CD4-positive, alpha-beta memory T cell (primary cell): Measurements from ENCODE around the gene FAM111B. TPM values are rescaled to one million over a fixed set of nuclear protein-coding genes. Genes with fewer than 3 reads are reported as not detected.

ENCODE experiments used
- CTCF ChIA-PET: fragments of 350-600 bp; sonication (Branson Sonifier 250); formaldehyde crosslinking; loops from one replicate; lab custom pipeline; 2021; ENCODE audit warnings: inconsistent platforms; ENCODE audit not compliant: partially characterized antibody; lab: Charles Lee
- POLR2A ChIA-PET: fragments of 350-600 bp; sonication (Branson Sonifier 250); formaldehyde crosslinking; loops from one replicate; lab custom pipeline; 2021; ENCODE audit not compliant: partially characterized antibody; lab: Charles Lee
- DNase-seq, 5 donors: peaks; one replicate each; pipeline versions ENCODE4 v3.0.0 to v3.0.0-alpha.2; 2020 to 2022; ENCODE audit warnings: mixed read lengths in 1 of 5
- H3K27ac ChIP-seq: one replicate; pipeline ENCODE4 v1.7.0; 2013; ENCODE audit warnings: low read depth, low read length
- H3K27me3 ChIP-seq: 2 replicates; pipeline ENCODE4 v1.7.0; 2013; ENCODE audit warnings: mild to moderate bottlenecking, low read length, moderate library complexity; ENCODE audit not compliant: insufficient read depth
- H3K36me3 ChIP-seq: 2 replicates; pipeline ENCODE4 v1.7.0; 2013; ENCODE audit warnings: mild to moderate bottlenecking, low read length, moderate library complexity; ENCODE audit not compliant: insufficient read depth
- H3K4me1 ChIP-seq: 2 replicates; pipeline ENCODE4 v1.7.0; 2013; ENCODE audit warnings: mild to moderate bottlenecking, low read length, moderate library complexity; ENCODE audit not compliant: insufficient read depth
- H3K4me3 ChIP-seq, 2 donors: one replicate each; pipeline ENCODE4 v1.7.0; 2013; ENCODE audit warnings: low read length in 2 of 2, mild to moderate bottlenecking in 1 of 2
- H3K9me3 ChIP-seq, 2 donors: one replicate each; pipeline ENCODE4 v1.7.0; 2013; ENCODE audit warnings: low read length in 2 of 2, control low read depth in 1 of 2; ENCODE audit not compliant: control insufficient read depth in 1 of 2
- H3K27ac Mint-ChIP-seq, 7 donors: one replicate each; pipeline ENCODE4 v1.8.0; 2020 to 2021; ENCODE audit warnings: mixed read lengths in 7 of 7, mild to moderate bottlenecking in 6 of 7, inconsistent platforms in 3 of 7, moderate library complexity in 3 of 7
- H3K27me3 Mint-ChIP-seq, 2 donors: one replicate each; pipeline ENCODE4 v1.8.0; 2020 to 2021; ENCODE audit warnings: mixed read lengths in 2 of 2
- H3K36me3 Mint-ChIP-seq, 2 donors: one replicate each; pipeline ENCODE4 v1.8.0; 2020 to 2021; ENCODE audit warnings: mixed read lengths in 2 of 2, inconsistent platforms in 1 of 2, mild to moderate bottlenecking in 1 of 2
- H3K4me1 Mint-ChIP-seq, 4 donors: one replicate each; pipeline ENCODE4 v1.8.0; 2020 to 2021; ENCODE audit warnings: mixed read lengths in 4 of 4, mild to moderate bottlenecking in 1 of 4
- H3K4me3 Mint-ChIP-seq, 8 donors: one replicate each; pipeline ENCODE4 v1.8.0; 2020 to 2021; ENCODE audit warnings: mixed read lengths in 8 of 8, mild to moderate bottlenecking in 7 of 8, moderate library complexity in 6 of 8, inconsistent platforms in 3 of 8
- H3K9me3 Mint-ChIP-seq, 8 donors: one replicate each; pipeline ENCODE4 v1.8.0; 2020 to 2021; ENCODE audit warnings: mixed read lengths in 8 of 8, mild to moderate bottlenecking in 5 of 8, inconsistent platforms in 3 of 8, moderate library complexity in 1 of 8
- intact Hi-C: fragments of 100-400 bp; cut with micrococcal nuclease; formaldehyde crosslinking; loops from one replicate; pipeline ENCODE4 v1.15.1; 2023
- polyA plus RNA-seq, 2 donors: library from polyadenylated mRNA; unstranded; fragments of 300-500 nt; fragmentation: Illumina TruSeq; gene quantifications; one replicate each; pipeline ENCODE4 v1.2.3, GENCODE V29; 2021
- total RNA-seq, 2 experiments: library from RNA; stranded (reverse); gene quantifications; one replicate each; pipeline ENCODE4 v1.2.3, GENCODE V29; 2021

Gene FAM111B
- total and polyA plus RNA-seq, 4 experiments from 2014 or later: 0.23 to 0.53 (median 0.38) TPM

- Histone ChIP-seq H3K9me3 (no peaks in the 10 kb centered on the region), H3K4me1 (peaks cover 11% of the 10 kb centered on the region), H3K4me3 (peak overlapping the region; percentile 2 to 54), H3K36me3 (no peaks in the 10 kb centered on the region), H3K27ac (no peak overlapping the region), H3K27me3 (no peaks in the 10 kb centered on the region)
- Mint-ChIP-seq H3K27me3 (peaks cover 0 to 3% of the 10 kb centered on the region in 2 donors), H3K4me3 (peak overlapping the region; percentile 86 to 98 (median 90)), H3K27ac (peak overlapping the region; percentile 5 to 86 (median 71)), H3K9me3 (no peaks in the 10 kb centered on the region), H3K4me1 (peaks cover 7 to 28% (median 9%) of the 10 kb centered on the region in 4 donors), H3K36me3 (peaks cover 0 to 2% of the 10 kb centered on the region in 2 donors)
- ChIA-PET CTCF (interaction anchor here (1.2 to 8.3 kb wide), 7 partner anchors 11 to 257 kb away, joined by 3 to 205 read pairs (median 13); no protein-coding TSS in a partner anchor), POLR2A (interaction anchor here (0.9 to 2.1 kb wide), 2 partner anchors 9 to 13 kb away, joined by 4 to 11 read pairs; no protein-coding TSS in a partner anchor)
- intact Hi-C loops: loop anchor here (10.0 kb wide), 1 partner anchor 381 kb away; no protein-coding TSS in a partner anchor
- peak in 2 of 5 donors; percentile 13 to 20 for DNase-seq
Observed at GRCh38 chr11:59173080-59173963, 66.3 kb downstream of the FAM111B start.

GRCh38 chr11:59173964-59174663 is 67.1 kb downstream of the FAM111B start:
- H3K4me1 Mint-ChIP-seq: peaks cover 7 to 28% (median 9%) of the 10 kb centered on the region in 4 donors
- no peak overlapping the region for H3K27ac ChIP-seq

GRCh38 chr11:59174664-59175033 is 67.6 kb downstream of the FAM111B start:
- Histone ChIP-seq H3K27me3 (no peaks in the 10 kb centered on the region), H3K4me3 (no peak overlapping the region), H3K4me1 (peaks cover 11% of the 10 kb centered on the region), H3K9me3 (no peaks in the 10 kb centered on the region), H3K27ac (no peak overlapping the region), H3K36me3 (no peaks in the 10 kb centered on the region)
- Mint-ChIP-seq H3K36me3 (peaks cover 0 to 2% of the 10 kb centered on the region in 2 donors), H3K4me1 (peaks cover 7 to 28% (median 9%) of the 10 kb centered on the region in 4 donors), H3K4me3 (peak overlapping the region in 2 of 8 donors; percentile 1 to 39), H3K27ac (no peak overlapping the region), H3K9me3 (peaks cover 0 to 6% (median under 1%) of the 10 kb centered on the region in 8 donors), H3K27me3 (peaks cover 0 to 3% of the 10 kb centered on the region in 2 donors)
- CTCF ChIA-PET: interaction anchor here (0.8 to 8.3 kb wide), 9 partner anchors 10 to 256 kb away, joined by 3 to 205 read pairs (median 3); no protein-coding TSS in a partner anchor
- DNase-seq: no peak
- intact Hi-C loops: loop anchor here (10.0 kb wide), 1 partner anchor 380 kb away; no protein-coding TSS in a partner anchor
- POLR2A ChIA-PET: interaction anchor here (0.8 kb wide), 1 partner anchor 15 kb away, joined by 3 read pairs; no protein-coding TSS in a partner anchor

More at GRCh38 chr11:59173964-59174663, 67.1 kb downstream of the FAM111B start:
- no peaks in the 10 kb centered on the region for H3K9me3 ChIP-seq
- intact Hi-C loops: loop anchor here (10.0 kb wide), 1 partner anchor 381 kb away; no protein-coding TSS in a partner anchor
- H3K27me3 ChIP-seq: no peaks in the 10 kb centered on the region
- Mint-ChIP-seq H3K27me3 (peaks cover 0 to 3% of the 10 kb centered on the region in 2 donors), H3K27ac (peak overlapping the region in 3 of 7 donors; percentile 5 to 47 (median 7)), H3K36me3 (peaks cover 0 to 2% of the 10 kb centered on the region in 2 donors), H3K9me3 (peaks cover 0 to 2% (median 0%) of the 10 kb centered on the region in 8 donors), H3K4me3 (peak overlapping the region in 5 of 8 donors; percentile 9 to 61 (median 29))
- no peak overlapping the region for H3K4me3 ChIP-seq
- POLR2A ChIA-PET: interaction anchor here (0.8 kb wide), 1 partner anchor 16 kb away, joined by 3 read pairs; no protein-coding TSS in a partner anchor
- H3K36me3 ChIP-seq: no peaks in the 10 kb centered on the region
- DNase-seq: no peak
- H3K4me1 ChIP-seq: peaks cover 11% of the 10 kb centered on the region
- CTCF ChIA-PET: interaction anchor here (0.8 to 8.3 kb wide), 8 partner anchors 11 to 257 kb away, joined by 3 to 205 read pairs (median 4); no protein-coding TSS in a partner anchor

- H3K9me3 ChIP-seq: no peaks in the 10 kb centered on the region
- POLR2A ChIA-PET: interaction anchor here (0.8 kb wide), 1 partner anchor 15 kb away, joined by 3 read pairs; no protein-coding TSS in a partner anchor
- no peaks in the 10 kb centered on the region for H3K36me3 ChIP-seq
- DNase-seq: no peak
- Mint-ChIP-seq H3K9me3 (peaks cover 0 to 7% (median under 1%) of the 10 kb centered on the region in 8 donors), H3K4me1 (peaks cover 7 to 28% (median 9%) of the 10 kb centered on the region in 4 donors), H3K27ac (no peak overlapping the region), H3K36me3 (peaks cover 0 to 2% of the 10 kb centered on the region in 2 donors), H3K27me3 (peaks cover 0 to 3% of the 10 kb centered on the region in 2 donors), H3K4me3 (peak overlapping the region in 4 of 8 donors; percentile 1 to 39 (median 38))
- H3K27me3 ChIP-seq: no peaks in the 10 kb centered on the region
- peaks cover 11% of the 10 kb centered on the region for H3K4me1 ChIP-seq
- H3K27ac ChIP-seq: no peak overlapping the region
- CTCF ChIA-PET: interaction anchor here (0.8 to 8.3 kb wide), 8 partner anchors 10 to 111 kb away, joined by 3 to 205 read pairs (median 3); no protein-coding TSS in a partner anchor
- no peak overlapping the region for H3K4me3 ChIP-seq
- intact Hi-C loops: loop anchor here (10.0 kb wide), 1 partner anchor 380 kb away; no protein-coding TSS in a partner anchor
Observed at GRCh38 chr11:59175091-59175501, 68.1 kb downstream of the FAM111B start.

GRCh38 chr11:59176330-59176729 is 69.3 kb downstream of the FAM111B start:
- intact Hi-C loops: loop anchor here (10.0 kb wide), 1 partner anchor 378 kb away; no protein-coding TSS in a partner anchor
- H3K27me3 ChIP-seq: no peaks in the 10 kb centered on the region
- H3K27ac Mint-ChIP-seq: no peak overlapping the region
- H3K9me3 ChIP-seq: no peaks in the 10 kb centered on the region
- peaks cover 7 to 28% (median 9%) of the 10 kb centered on the region in 4 donors for H3K4me1 Mint-ChIP-seq
- peaks cover 0 to 2% of the 10 kb centered on the region in 2 donors for H3K36me3 Mint-ChIP-seq
- no peak overlapping the region for H3K4me3 Mint-ChIP-seq
- POLR2A ChIA-PET: no interaction called here
- CTCF ChIA-PET: interaction anchor here (8.3 kb wide), 1 partner anchor 8 kb away, joined by 205 read pairs; no protein-coding TSS in a partner anchor
- H3K27me3 Mint-ChIP-seq: peaks cover 0 to 3% of the 10 kb centered on the region in 2 donors
- H3K27ac ChIP-seq: no peak overlapping the region
- DNase-seq: no peak
- peaks cover 11% of the 10 kb centered on the region for H3K4me1 ChIP-seq
- no peak overlapping the region for H3K4me3 ChIP-seq
- no peaks in the 10 kb centered on the region for H3K36me3 ChIP-seq
- peaks cover 0 to 7% (median under 1%) of the 10 kb centered on the region in 8 donors for H3K9me3 Mint-ChIP-seq
